Type B pancreatic cell (in vitro differentiated cells): ENCODE data around the gene DCP1B. TPM values are rescaled to one million over a fixed set of nuclear protein-coding genes. Genes with fewer than 3 reads are reported as not detected.

Experiments used
- DNase-seq: peaks from one replicate; pipeline ENCODE4 v3.0.0; 2021; ENCODE audit warnings: mixed read lengths; ENCODE audit not compliant: unreplicated experiment; ENCODE audit errors: extremely low spot score
- H3K27ac Mint-ChIP-seq: 2 replicates; pipeline ENCODE4 v1.8.0; 2021; ENCODE audit warnings: mild to moderate bottlenecking, mixed read lengths
- H3K27me3 Mint-ChIP-seq: 2 replicates; pipeline ENCODE4 v1.8.0; 2021; ENCODE audit warnings: mixed read lengths
- H3K36me3 Mint-ChIP-seq: 2 replicates; pipeline ENCODE4 v1.8.0; 2021; ENCODE audit warnings: mixed read lengths
- H3K4me1 Mint-ChIP-seq: one replicate; pipeline ENCODE4 v1.8.0; 2021; ENCODE audit warnings: mixed read lengths; ENCODE audit not compliant: unreplicated experiment
- H3K4me3 Mint-ChIP-seq: 2 replicates; pipeline ENCODE4 v1.8.0; 2021; ENCODE audit warnings: mild to moderate bottlenecking, mixed read lengths
- H3K9me3 Mint-ChIP-seq: 2 replicates; pipeline ENCODE4 v1.8.0; 2021; ENCODE audit warnings: mixed read lengths
- total RNA-seq: library from RNA; stranded (reverse); gene quantifications from 2 replicates; pipeline ENCODE4 v1.2.1, GENCODE V29; 2021; ENCODE audit warnings: low replicate concordance
- TF ChIP-seq, protein P1 (sequence below): fragments of 200-600 bp; sonication (generic); conservative IDR thresholded peaks from 2 replicates; pipeline ENCODE4 v1.5.0; 2021; ENCODE audit warnings: antibody characterized with exemption, mild to moderate bottlenecking

Gene DCP1B
- total RNA-seq, 1 donor from 2014 or later, result 22.3 TPM

- H3K27ac Mint-ChIP-seq, result no peak overlapping the region
- H3K27me3 Mint-ChIP-seq, result peaks cover 66% of the 10 kb centered on the region
Measured at GRCh38 chr12:2039034-2039433, 34.8 kb upstream of the DCP1B start.

GRCh38 chr12:2035431-2036055, 31.3 kb upstream of the DCP1B start:
- H3K27ac Mint-ChIP-seq, result no peak overlapping the region
- peaks cover 89% of the 10 kb centered on the region for H3K27me3 Mint-ChIP-seq
- H3K9me3 Mint-ChIP-seq, result no peaks in the 10 kb centered on the region

More at GRCh38 chr12:2039034-2039433, 34.8 kb upstream of the DCP1B start:
- no peak for DNase-seq
- H3K4me3 Mint-ChIP-seq, result no peak overlapping the region
- TF ChIP-seq, protein P1, sequence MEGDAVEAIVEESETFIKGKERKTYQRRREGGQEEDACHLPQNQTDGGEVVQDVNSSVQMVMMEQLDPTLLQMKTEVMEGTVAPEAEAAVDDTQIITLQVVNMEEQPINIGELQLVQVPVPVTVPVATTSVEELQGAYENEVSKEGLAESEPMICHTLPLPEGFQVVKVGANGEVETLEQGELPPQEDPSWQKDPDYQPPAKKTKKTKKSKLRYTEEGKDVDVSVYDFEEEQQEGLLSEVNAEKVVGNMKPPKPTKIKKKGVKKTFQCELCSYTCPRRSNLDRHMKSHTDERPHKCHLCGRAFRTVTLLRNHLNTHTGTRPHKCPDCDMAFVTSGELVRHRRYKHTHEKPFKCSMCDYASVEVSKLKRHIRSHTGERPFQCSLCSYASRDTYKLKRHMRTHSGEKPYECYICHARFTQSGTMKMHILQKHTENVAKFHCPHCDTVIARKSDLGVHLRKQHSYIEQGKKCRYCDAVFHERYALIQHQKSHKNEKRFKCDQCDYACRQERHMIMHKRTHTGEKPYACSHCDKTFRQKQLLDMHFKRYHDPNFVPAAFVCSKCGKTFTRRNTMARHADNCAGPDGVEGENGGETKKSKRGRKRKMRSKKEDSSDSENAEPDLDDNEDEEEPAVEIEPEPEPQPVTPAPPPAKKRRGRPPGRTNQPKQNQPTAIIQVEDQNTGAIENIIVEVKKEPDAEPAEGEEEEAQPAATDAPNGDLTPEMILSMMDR, result no peak
- H3K9me3 Mint-ChIP-seq, result no peaks in the 10 kb centered on the region
- no peaks in the 10 kb centered on the region for H3K36me3 Mint-ChIP-seq
- no peaks in the 10 kb centered on the region for H3K4me1 Mint-ChIP-seq

GRCh38 chr12:2034633-2035430, 30.6 kb upstream of the DCP1B start:
- no peak overlapping the region for H3K27ac Mint-ChIP-seq
- peak; percentile 89 for DNase-seq
- TF ChIP-seq, protein P1, result peak; percentile 98
- H3K36me3 Mint-ChIP-seq, result peaks cover 5% of the 10 kb centered on the region
- H3K9me3 Mint-ChIP-seq, result no peaks in the 10 kb centered on the region
- peak overlapping the region; percentile 66 for H3K4me3 Mint-ChIP-seq
- H3K4me1 Mint-ChIP-seq, result no peaks in the 10 kb centered on the region
- H3K27me3 Mint-ChIP-seq, result peaks cover 86% of the 10 kb centered on the region

More at GRCh38 chr12:2035431-2036055, 31.3 kb upstream of the DCP1B start:
- TF ChIP-seq, protein P1, result no peak
- peak overlapping the region; percentile 51 for H3K4me3 Mint-ChIP-seq
- no peaks in the 10 kb centered on the region for H3K4me1 Mint-ChIP-seq
- DNase-seq, result no peak
- H3K36me3 Mint-ChIP-seq, result peaks cover 5% of the 10 kb centered on the region

GRCh38 chr12:2032506-2032905, 28.2 kb upstream of the DCP1B start:
- no peaks in the 10 kb centered on the region for H3K9me3 Mint-ChIP-seq

DNA sequence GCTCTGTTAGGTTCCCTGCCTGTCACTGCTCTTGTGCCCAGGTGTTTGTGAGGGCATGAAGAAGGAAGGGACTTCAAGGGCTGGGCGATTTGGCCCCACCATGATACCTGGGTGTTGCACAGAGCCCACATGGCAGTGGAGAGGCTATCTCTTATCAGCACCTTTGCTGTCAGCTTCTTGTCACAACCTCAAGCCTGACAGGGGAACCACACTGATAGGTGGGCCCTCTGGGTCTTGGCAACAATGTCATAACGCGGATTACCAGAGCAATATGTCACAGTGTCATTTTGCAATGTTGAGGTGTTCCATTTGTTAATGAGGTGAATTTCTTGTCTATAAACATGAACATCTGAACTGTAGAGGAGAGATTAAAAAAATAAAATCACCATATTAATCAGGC, 25.6 kb upstream of the DCP1B start:
- Mint-ChIP-seq H3K4me1 (no peaks in the 10 kb centered on the region), H3K4me3 (no peak overlapping the region), H3K27me3 (peaks cover 44% of the 10 kb centered on the region), H3K9me3 (no peaks in the 10 kb centered on the region), H3K27ac (no peak overlapping the region), H3K36me3 (peaks cover 5% of the 10 kb centered on the region)
- no peak for DNase-seq
- TF ChIP-seq, protein P1, result no peak

More at GRCh38 chr12:2032506-2032905, 28.2 kb upstream of the DCP1B start:
- Mint-ChIP-seq H3K27me3 (peaks cover 67% of the 10 kb centered on the region), H3K36me3 (peaks cover 5% of the 10 kb centered on the region), H3K4me1 (no peaks in the 10 kb centered on the region), H3K27ac (no peak overlapping the region), H3K4me3 (no peak overlapping the region)
- DNase-seq, result no peak
- TF ChIP-seq, protein P1, result no peak
